GM12872 (cell line): ENCODE data around the gene ATR.

Source experiments
- CTCF ChIP-seq: IDR thresholded peaks from 3 replicates; pipeline ENCODE4 v1.5.1; 2011; ENCODE audit warnings: low read depth, mild to moderate bottlenecking, low read length, moderate library complexity; ENCODE audit not compliant: insufficient read depth

ATR gene

GRCh38 chr3:142588703-142589102, 10.2 kb upstream of the ATR start:
- TF ChIP-seq CTCF: no peak

- TF ChIP-seq CTCF: peak; percentile 60
Measured at GRCh38 chr3:142586803-142587406, 8.4 kb upstream of the ATR start.

- TF ChIP-seq CTCF: no peak
Measured at GRCh38 chr3:142580061-142580423, 1.5 kb upstream of the ATR start.

GRCh38 chr3:142577696-142578328, 721 bp downstream of the ATR start:
- TF ChIP-seq CTCF: no peak

- TF ChIP-seq CTCF: no peak
Measured at GRCh38 chr3:142576792-142577191, 1.7 kb downstream of the ATR start.

GRCh38 chr3:142574665-142575064, 3.9 kb downstream of the ATR start:
- no peak for TF ChIP-seq CTCF

- TF ChIP-seq CTCF: no peak
Measured at GRCh38 chr3:142568393-142569017, 10.0 kb downstream of the ATR start.
